ENCODE results near the gene ZSWIM1.
A peak's percentile ranks its signal among the peaks of the same experiment; 100 is the strongest.

ZSWIM1 gene

DNA sequence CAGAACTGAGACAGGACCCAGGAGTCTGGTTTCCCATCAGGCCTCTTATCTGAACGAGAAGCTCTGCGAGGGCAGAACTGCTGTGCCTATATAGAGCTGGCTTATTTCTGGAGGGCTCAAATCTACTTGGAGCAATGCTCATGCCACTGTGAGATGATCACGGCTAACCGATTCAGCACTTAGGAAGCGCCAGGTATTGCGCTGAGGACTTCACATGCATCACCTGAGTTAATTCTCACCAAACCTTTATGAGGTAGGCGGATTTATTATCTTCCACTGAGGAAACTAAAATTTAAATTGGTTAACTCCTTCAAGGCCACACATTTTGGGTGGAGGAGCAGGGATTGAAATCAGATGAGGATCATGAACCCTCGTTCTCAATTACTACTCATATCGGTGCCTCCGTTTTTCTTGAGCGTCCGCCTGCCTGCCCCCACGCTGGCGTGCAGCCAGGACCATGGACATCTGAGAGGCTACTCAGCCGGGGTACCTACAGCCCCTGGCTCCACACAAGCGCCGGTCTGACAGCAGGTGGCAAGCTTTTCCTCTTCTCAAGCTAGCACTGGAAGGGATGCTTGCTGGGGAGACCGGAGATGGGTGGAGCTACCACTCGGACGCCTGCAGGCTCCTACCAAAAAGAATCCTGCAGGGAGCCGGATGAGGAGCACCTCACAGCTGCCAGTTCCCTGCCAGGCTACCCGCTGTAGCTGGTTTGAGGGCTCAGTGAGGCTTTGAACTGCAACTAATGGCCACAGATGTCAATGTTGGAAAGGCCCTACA lies 52.4 kb downstream of the ZSWIM1 start:
- DNase-seq = peak; percentile 93

GRCh38 chr20:45934046-45934585 lies 53.1 kb downstream of the ZSWIM1 start:
- peak; percentile 78 for DNase-seq
